Progenitor cell of endocrine pancreas (in vitro differentiated cells): ENCODE data around the gene CDH4. TPM values are rescaled to one million over a fixed set of nuclear protein-coding genes. Genes with fewer than 3 reads are reported as not detected.

Experiments used
- DNase-seq: peaks from one replicate; pipeline ENCODE4 v3.0.0; 2021; ENCODE audit warnings: low spot score; ENCODE audit not compliant: unreplicated experiment
- H3K27ac Mint-ChIP-seq: 2 replicates; pipeline ENCODE4 v1.8.0; 2021; ENCODE audit warnings: mild to moderate bottlenecking, moderate library complexity, mixed read lengths
- H3K27me3 Mint-ChIP-seq: 2 replicates; pipeline ENCODE4 v1.8.0; 2021; ENCODE audit warnings: mixed read lengths
- H3K36me3 Mint-ChIP-seq: 2 replicates; pipeline ENCODE4 v1.8.0; 2022; ENCODE audit warnings: mixed read lengths; ENCODE audit not compliant: insufficient read depth
- H3K4me1 Mint-ChIP-seq: 2 replicates; pipeline ENCODE4 v1.8.0; 2021; ENCODE audit warnings: low read depth, mixed read lengths
- H3K4me3 Mint-ChIP-seq: 2 replicates; pipeline ENCODE4 v1.8.0; 2021; ENCODE audit warnings: low read depth, mild to moderate bottlenecking, moderate library complexity, mixed read lengths
- H3K9me3 Mint-ChIP-seq: 2 replicates; pipeline ENCODE4 v1.8.0; 2021; ENCODE audit warnings: low read depth, mixed read lengths
- total RNA-seq: library from RNA; stranded (reverse); gene quantifications from 2 replicates; pipeline ENCODE4 v1.2.1, GENCODE V29; 2021
- TF ChIP-seq, protein P1 (sequence below): fragments of 200-600 bp; sonication (generic); IDR thresholded peaks from one replicate; pipeline ENCODE4 v1.5.0; 2021; ENCODE audit warnings: antibody characterized with exemption, mild to moderate bottlenecking; ENCODE audit not compliant: unreplicated experiment

Gene CDH4
- total RNA-seq, 1 donor from 2014 or later = 0.43 TPM

GRCh38 chr20:61531553-61532345 lies 279.7 kb downstream of the CDH4 start:
- DNase-seq = no peak
- TF ChIP-seq, protein P1, sequence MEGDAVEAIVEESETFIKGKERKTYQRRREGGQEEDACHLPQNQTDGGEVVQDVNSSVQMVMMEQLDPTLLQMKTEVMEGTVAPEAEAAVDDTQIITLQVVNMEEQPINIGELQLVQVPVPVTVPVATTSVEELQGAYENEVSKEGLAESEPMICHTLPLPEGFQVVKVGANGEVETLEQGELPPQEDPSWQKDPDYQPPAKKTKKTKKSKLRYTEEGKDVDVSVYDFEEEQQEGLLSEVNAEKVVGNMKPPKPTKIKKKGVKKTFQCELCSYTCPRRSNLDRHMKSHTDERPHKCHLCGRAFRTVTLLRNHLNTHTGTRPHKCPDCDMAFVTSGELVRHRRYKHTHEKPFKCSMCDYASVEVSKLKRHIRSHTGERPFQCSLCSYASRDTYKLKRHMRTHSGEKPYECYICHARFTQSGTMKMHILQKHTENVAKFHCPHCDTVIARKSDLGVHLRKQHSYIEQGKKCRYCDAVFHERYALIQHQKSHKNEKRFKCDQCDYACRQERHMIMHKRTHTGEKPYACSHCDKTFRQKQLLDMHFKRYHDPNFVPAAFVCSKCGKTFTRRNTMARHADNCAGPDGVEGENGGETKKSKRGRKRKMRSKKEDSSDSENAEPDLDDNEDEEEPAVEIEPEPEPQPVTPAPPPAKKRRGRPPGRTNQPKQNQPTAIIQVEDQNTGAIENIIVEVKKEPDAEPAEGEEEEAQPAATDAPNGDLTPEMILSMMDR = no peak
- no peaks in the 10 kb centered on the region for H3K4me1 Mint-ChIP-seq
- no peak overlapping the region for H3K4me3 Mint-ChIP-seq
- H3K9me3 Mint-ChIP-seq = no peaks in the 10 kb centered on the region
- H3K27ac Mint-ChIP-seq = no peak overlapping the region
- H3K36me3 Mint-ChIP-seq = no peaks in the 10 kb centered on the region
- H3K27me3 Mint-ChIP-seq = peaks cover 13% of the 10 kb centered on the region

GRCh38 chr20:61532736-61533135 lies 280.7 kb downstream of the CDH4 start:
- no peak overlapping the region for H3K4me3 Mint-ChIP-seq
- DNase-seq = no peak
- TF ChIP-seq, protein P1 = no peak
- no peak overlapping the region for H3K27ac Mint-ChIP-seq
- H3K36me3 Mint-ChIP-seq = no peaks in the 10 kb centered on the region
- peaks cover 11% of the 10 kb centered on the region for H3K27me3 Mint-ChIP-seq
- no peaks in the 10 kb centered on the region for H3K9me3 Mint-ChIP-seq
- no peaks in the 10 kb centered on the region for H3K4me1 Mint-ChIP-seq

- H3K4me1 Mint-ChIP-seq = no peaks in the 10 kb centered on the region
- H3K27ac Mint-ChIP-seq = no peak overlapping the region
- TF ChIP-seq, protein P1 = no peak
- no peak for DNase-seq
- H3K4me3 Mint-ChIP-seq = no peak overlapping the region
- no peaks in the 10 kb centered on the region for H3K36me3 Mint-ChIP-seq
- no peaks in the 10 kb centered on the region for H3K9me3 Mint-ChIP-seq
- H3K27me3 Mint-ChIP-seq = peaks cover 11% of the 10 kb centered on the region
Measured at GRCh38 chr20:61533231-61533631, 281.2 kb downstream of the CDH4 start.

DNA sequence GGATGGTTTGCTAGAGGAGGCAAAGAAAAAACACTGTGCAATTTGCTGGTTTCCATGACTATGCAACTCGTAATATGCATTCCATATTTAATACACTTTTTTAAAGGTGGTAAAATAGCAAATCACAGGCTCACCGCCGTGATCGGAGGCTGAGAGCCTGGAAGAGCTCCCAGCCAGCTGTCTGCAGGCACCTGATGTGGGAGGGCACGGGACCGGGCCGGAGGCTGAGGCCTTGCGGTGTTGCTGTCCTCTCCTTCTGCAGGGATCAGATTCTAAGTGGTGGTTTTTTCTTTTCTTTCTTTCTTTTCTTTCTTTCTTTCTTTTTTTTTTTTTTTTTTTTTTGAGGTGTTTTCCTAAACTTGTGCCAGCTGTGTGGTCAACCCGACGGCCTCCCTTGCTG lies 282.3 kb downstream of the CDH4 start:
- no peak overlapping the region for H3K27ac Mint-ChIP-seq
- DNase-seq = no peak
- no peak overlapping the region for H3K4me3 Mint-ChIP-seq
- H3K27me3 Mint-ChIP-seq = peaks cover 6% of the 10 kb centered on the region
- TF ChIP-seq, protein P1 = no peak
- H3K4me1 Mint-ChIP-seq = no peaks in the 10 kb centered on the region
- H3K9me3 Mint-ChIP-seq = no peaks in the 10 kb centered on the region
- H3K36me3 Mint-ChIP-seq = no peaks in the 10 kb centered on the region

GRCh38 chr20:61535091-61535490 lies 283.0 kb downstream of the CDH4 start:
- Mint-ChIP-seq H3K27ac (no peak overlapping the region), H3K27me3 (peaks cover 4% of the 10 kb centered on the region), H3K4me3 (no peak overlapping the region), H3K9me3 (no peaks in the 10 kb centered on the region), H3K36me3 (no peaks in the 10 kb centered on the region), H3K4me1 (no peaks in the 10 kb centered on the region)
- TF ChIP-seq, protein P1 = no peak
- no peak for DNase-seq
